Activated CD4-positive, alpha-beta memory T cell treated with anti-CD3 and anti-CD28 coated beads, Interleukin-2, amount 10 ng/mL, durations not matched to agents 7 days and 5 days (primary cell): ENCODE measurements around the gene GNAL. TPM values are rescaled to one million over a fixed set of nuclear protein-coding genes. Genes with fewer than 3 reads are reported as not detected.
"Not testable (repeated sequence)": the region's sequence is repeated elsewhere in the genome, so short reads cannot be mapped to it uniquely, and the experiment has no call there.

Source experiments
- CTCF ChIA-PET: fragments of 350-600 bp; sonication (Branson Sonifier 250); formaldehyde crosslinking; loops from one replicate; lab custom pipeline; 2021; ENCODE audit warnings: antibody characterized with exemption, inconsistent platforms; lab: Charles Lee
- POLR2A ChIA-PET: fragments of 350-600 bp; sonication (Branson Sonifier 250); formaldehyde crosslinking; loops from one replicate; lab custom pipeline; 2021; ENCODE audit warnings: antibody characterized with exemption; lab: Charles Lee
- DNase-seq: peaks from one replicate; pipeline ENCODE4 v3.0.0-alpha.2; 2020
- H3K27ac Mint-ChIP-seq: one replicate; pipeline ENCODE4 v1.8.0; 2021; ENCODE audit warnings: mild to moderate bottlenecking, mixed read lengths
- H3K27me3 Mint-ChIP-seq: one replicate; pipeline ENCODE4 v1.8.0; 2021; ENCODE audit warnings: mixed read lengths
- H3K36me3 Mint-ChIP-seq: one replicate; pipeline ENCODE4 v1.8.0; 2021; ENCODE audit warnings: low read depth, mixed read lengths
- H3K4me1 Mint-ChIP-seq: one replicate; pipeline ENCODE4 v1.8.0; 2021; ENCODE audit warnings: mixed read lengths
- H3K4me3 Mint-ChIP-seq: one replicate; pipeline ENCODE4 v1.8.0; 2021; ENCODE audit warnings: mild to moderate bottlenecking, mixed read lengths
- H3K9me3 Mint-ChIP-seq: one replicate; pipeline ENCODE4 v1.8.0; 2021; ENCODE audit warnings: mixed read lengths
- total RNA-seq, 2 experiments: library from RNA; stranded (reverse); gene quantifications; one replicate each; pipeline ENCODE4 v1.2.3, GENCODE V29; 2021

The GNAL gene
- total RNA-seq, 2 experiments from 2014 or later: 0.25 to 0.33 TPM

- CTCF ChIA-PET: interaction anchor here (0.6 to 1.4 kb wide), 2 partner anchors 107 to 159 kb away, joined by 3 to 4 read pairs; no protein-coding TSS in a partner anchor
- Mint-ChIP-seq H3K9me3 (no peaks in the 10 kb centered on the region), H3K27me3 (no peaks in the 10 kb centered on the region), H3K4me1 (no peaks in the 10 kb centered on the region), H3K4me3 (no peak overlapping the region), H3K36me3 (no peaks in the 10 kb centered on the region), H3K27ac (no peak overlapping the region)
- no peak for DNase-seq
- POLR2A ChIA-PET: no interaction called here
Measured at GRCh38 chr18:11839556-11839955, 150.5 kb downstream of the GNAL start.

- Mint-ChIP-seq H3K36me3 (no peaks in the 10 kb centered on the region), H3K9me3 (no peaks in the 10 kb centered on the region), H3K27me3 (no peaks in the 10 kb centered on the region), H3K27ac (no peak overlapping the region), H3K4me3 (no peak overlapping the region), H3K4me1 (no peaks in the 10 kb centered on the region)
- ChIA-PET POLR2A (interaction anchor here (1.0 to 1.3 kb wide), 2 partner anchors 10 to 11 kb away, joined by 3 read pairs; no protein-coding TSS in a partner anchor), CTCF (interaction anchor here (1.0 to 1.4 kb wide), 3 partner anchors 8 to 107 kb away, joined by 3 to 4 read pairs (median 3); no protein-coding TSS in a partner anchor)
- DNase-seq: no peak
Measured at GRCh38 chr18:11840493-11840892, 151.4 kb downstream of the GNAL start.

GRCh38 chr18:11842562-11842961 is 153.5 kb downstream of the GNAL start:
- no peak for DNase-seq
- H3K4me1 Mint-ChIP-seq: no peaks in the 10 kb centered on the region
- H3K36me3 Mint-ChIP-seq: no peaks in the 10 kb centered on the region
- no peak overlapping the region for H3K4me3 Mint-ChIP-seq
- no peaks in the 10 kb centered on the region for H3K27me3 Mint-ChIP-seq
- ChIA-PET POLR2A (no interaction called here), CTCF (no interaction called here)
- H3K9me3 Mint-ChIP-seq: no peaks in the 10 kb centered on the region
- H3K27ac Mint-ChIP-seq: no peak overlapping the region

- POLR2A ChIA-PET: no interaction called here
- CTCF ChIA-PET: no interaction called here
- no peak overlapping the region for H3K27ac Mint-ChIP-seq
- no peaks in the 10 kb centered on the region for H3K36me3 Mint-ChIP-seq
- no peaks in the 10 kb centered on the region for H3K4me1 Mint-ChIP-seq
- no peak for DNase-seq
- H3K4me3 Mint-ChIP-seq: no peak overlapping the region
- peaks cover 7% of the 10 kb centered on the region for H3K27me3 Mint-ChIP-seq
- H3K9me3 Mint-ChIP-seq: no peaks in the 10 kb centered on the region
Measured at GRCh38 chr18:11844436-11844835, 155.4 kb downstream of the GNAL start.

GRCh38 chr18:11845654-11846053 is 156.6 kb downstream of the GNAL start:
- POLR2A ChIA-PET: no interaction called here

GRCh38 chr18:11847811-11848210 is 158.7 kb downstream of the GNAL start:
- Mint-ChIP-seq H3K27ac (no peak overlapping the region), H3K27me3 (peaks cover 7% of the 10 kb centered on the region), H3K36me3 (peaks cover 10% of the 10 kb centered on the region), H3K4me3 (no peak overlapping the region), H3K4me1 (peaks cover 17% of the 10 kb centered on the region), H3K9me3 (no peaks in the 10 kb centered on the region)
- DNase-seq: no peak
- POLR2A ChIA-PET: interaction anchor here (1.0 to 1.9 kb wide), 2 partner anchors 61 to 98 kb away, joined by 3 to 5 read pairs; no protein-coding TSS in a partner anchor
- CTCF ChIA-PET: interaction anchor here (1.4 to 1.7 kb wide), 2 partner anchors 7 to 115 kb away, joined by 4 to 5 read pairs; no protein-coding TSS in a partner anchor

More at GRCh38 chr18:11845654-11846053, 156.6 kb downstream of the GNAL start:
- Mint-ChIP-seq H3K9me3 (no peaks in the 10 kb centered on the region), H3K27me3 (peaks cover 7% of the 10 kb centered on the region), H3K27ac (no peak overlapping the region), H3K4me3 (no peak overlapping the region), H3K36me3 (no peaks in the 10 kb centered on the region), H3K4me1 (peaks cover 11% of the 10 kb centered on the region)
- CTCF ChIA-PET: no interaction called here
- DNase-seq: no peak

GRCh38 chr18:11849279-11849678 is 160.2 kb downstream of the GNAL start:
- POLR2A ChIA-PET: no interaction called here
- H3K9me3 Mint-ChIP-seq: no peaks in the 10 kb centered on the region
- peaks cover 10% of the 10 kb centered on the region for H3K36me3 Mint-ChIP-seq
- no peak overlapping the region for H3K4me3 Mint-ChIP-seq
- peaks cover 27% of the 10 kb centered on the region for H3K4me1 Mint-ChIP-seq
- H3K27ac Mint-ChIP-seq: no peak overlapping the region
- DNase-seq: no peak
- peaks cover 7% of the 10 kb centered on the region for H3K27me3 Mint-ChIP-seq
- CTCF ChIA-PET: interaction anchor here (1.0 to 1.4 kb wide), 2 partner anchors 9 to 89 kb away, joined by 3 to 4 read pairs; no protein-coding TSS in a partner anchor

- POLR2A ChIA-PET: interaction anchor here (0.7 to 3.0 kb wide), 11 partner anchors 9 to 1935 kb away, joined by 3 to 25 read pairs (median 3); partner anchors contain the start of genes GNAL, IMPA2 and MPPE1
- Mint-ChIP-seq H3K4me3 (peak overlapping the region; percentile 99), H3K27ac (peak overlapping the region; percentile 99), H3K9me3 (no peaks in the 10 kb centered on the region), H3K27me3 (peaks cover 7% of the 10 kb centered on the region), H3K36me3 (peaks cover 10% of the 10 kb centered on the region), H3K4me1 (peaks cover 29% of the 10 kb centered on the region)
- DNase-seq: peak; percentile 52
- CTCF ChIA-PET: interaction anchor here (0.6 to 1.0 kb wide), 2 partner anchors 88 to 120 kb away, joined by 3 to 4 read pairs; no protein-coding TSS in a partner anchor
Measured at GRCh38 chr18:11849841-11850634, 161.0 kb downstream of the GNAL start.

GRCh38 chr18:11850821-11851145 is 161.7 kb downstream of the GNAL start:
- peak overlapping the region; percentile 99 for H3K4me3 Mint-ChIP-seq
- no peaks in the 10 kb centered on the region for H3K9me3 Mint-ChIP-seq
- POLR2A ChIA-PET: interaction anchor here (0.8 to 3.0 kb wide), 9 partner anchors 10 to 1936 kb away, joined by 3 to 25 read pairs (median 3); partner anchors contain the start of genes GNAL, IMPA2 and MPPE1

GRCh38 chr18:11851146-11851805 is 162.2 kb downstream of the GNAL start, which contains the start of gene CHMP1B:
TSS of gene CHMP1B (plus strand) at chr18:11851413. CDS start at chr18:11851512, 99 bp downstream.
- Mint-ChIP-seq H3K27ac (peak within 1 kb of the TSS; percentile 99), H3K36me3 (peaks cover 10% of the 10 kb centered on the region), H3K27me3 (peaks cover 7% of the 10 kb centered on the region), H3K4me1 (peaks cover 29% of the 10 kb centered on the region), H3K4me3 (peak within 1 kb of the TSS; percentile 99), H3K9me3 (no peaks in the 10 kb centered on the region)
- ChIA-PET CTCF (no interaction called here), POLR2A (interaction anchor here (0.7 to 3.0 kb wide), 9 partner anchors 9 to 1936 kb away, joined by 3 to 25 read pairs (median 4); partner anchors contain the start of genes IMPA2 and MPPE1)
- peak; percentile 98 for DNase-seq

More at GRCh38 chr18:11850821-11851145, 161.7 kb downstream of the GNAL start:
- CTCF ChIA-PET: no interaction called here
- peaks cover 7% of the 10 kb centered on the region for H3K27me3 Mint-ChIP-seq
- no peak for DNase-seq
- peaks cover 10% of the 10 kb centered on the region for H3K36me3 Mint-ChIP-seq
- peak overlapping the region; percentile 99 for H3K27ac Mint-ChIP-seq
- peaks cover 29% of the 10 kb centered on the region for H3K4me1 Mint-ChIP-seq

- no peaks in the 10 kb centered on the region for H3K9me3 Mint-ChIP-seq
- H3K27me3 Mint-ChIP-seq: peaks cover 7% of the 10 kb centered on the region
- peak overlapping the region; percentile 99 for H3K27ac Mint-ChIP-seq
- ChIA-PET CTCF (interaction anchor here (0.9 kb wide), 1 partner anchor 86 kb away, joined by 3 read pairs; no protein-coding TSS in a partner anchor), POLR2A (interaction anchor here (0.6 to 3.0 kb wide), 8 partner anchors 8 to 129 kb away, joined by 3 to 25 read pairs (median 4); partner anchors contain the start of genes IMPA2 and MPPE1)
- H3K4me1 Mint-ChIP-seq: peaks cover 29% of the 10 kb centered on the region
- peaks cover 10% of the 10 kb centered on the region for H3K36me3 Mint-ChIP-seq
- peak; percentile 68 for DNase-seq
- H3K4me3 Mint-ChIP-seq: peak overlapping the region; percentile 99
Measured at GRCh38 chr18:11851806-11852337, 162.8 kb downstream of the GNAL start.

GRCh38 chr18:11854554-11854953 is 165.5 kb downstream of the GNAL start:
- DNase-seq, H3K4me3 Mint-ChIP-seq, H3K9me3 Mint-ChIP-seq, H3K27me3 Mint-ChIP-seq, POLR2A ChIA-PET, CTCF ChIA-PET, H3K27ac Mint-ChIP-seq: not testable (repeated sequence)
- Mint-ChIP-seq H3K36me3 (peaks cover 10% of the 10 kb centered on the region), H3K4me1 (peaks cover 30% of the 10 kb centered on the region)
